GM18520 (cell line): ENCODE measurements around the gene ITPK1.

ENCODE experiments used
- ATAC-seq: cut with Tn5 transposase; IDR thresholded peaks from one replicate; pipeline ENCODE4 v1.9.1; 2021; ENCODE audit not compliant: unreplicated experiment

ITPK1 gene

DNA sequence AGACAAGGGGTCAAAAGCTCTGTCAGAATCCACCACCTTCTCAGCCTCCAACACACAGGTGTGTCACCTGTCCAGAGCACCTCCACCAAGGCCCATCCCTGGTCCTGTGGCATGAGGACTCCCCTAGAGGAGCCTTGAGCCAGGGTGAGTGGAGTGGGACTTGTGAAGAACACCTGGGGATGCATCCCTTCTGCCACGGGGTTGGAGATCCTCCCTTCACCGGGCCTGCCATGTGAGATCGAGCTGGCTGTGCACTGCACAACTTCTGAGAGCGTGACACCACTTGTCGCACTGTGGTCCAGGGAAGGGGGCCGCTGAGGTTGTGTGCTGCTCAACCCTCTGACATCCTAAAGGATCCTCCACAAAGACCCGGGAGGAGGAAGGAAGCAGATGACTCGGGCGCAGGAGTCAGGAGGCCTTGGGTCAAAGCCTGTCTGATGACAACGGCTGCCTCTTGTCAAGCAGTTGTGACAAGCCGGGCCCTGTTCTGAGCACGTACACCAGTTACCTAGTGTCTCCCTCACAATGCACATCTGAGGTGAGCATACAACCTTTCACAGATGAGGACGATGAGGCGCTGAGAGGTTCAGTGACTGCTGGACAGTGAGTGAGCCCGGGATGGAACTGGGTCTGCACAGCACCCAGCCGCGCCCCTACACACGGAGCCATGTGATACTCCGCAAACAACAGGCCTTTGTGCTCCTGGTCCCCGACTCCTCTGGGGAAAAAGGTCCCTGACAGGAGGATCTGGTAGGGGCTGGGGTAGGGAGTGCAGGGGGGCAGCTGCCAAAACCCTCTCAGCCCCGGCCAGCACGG is 157.1 kb downstream of the ITPK1 start:
- no peak for ATAC-seq

DNA sequence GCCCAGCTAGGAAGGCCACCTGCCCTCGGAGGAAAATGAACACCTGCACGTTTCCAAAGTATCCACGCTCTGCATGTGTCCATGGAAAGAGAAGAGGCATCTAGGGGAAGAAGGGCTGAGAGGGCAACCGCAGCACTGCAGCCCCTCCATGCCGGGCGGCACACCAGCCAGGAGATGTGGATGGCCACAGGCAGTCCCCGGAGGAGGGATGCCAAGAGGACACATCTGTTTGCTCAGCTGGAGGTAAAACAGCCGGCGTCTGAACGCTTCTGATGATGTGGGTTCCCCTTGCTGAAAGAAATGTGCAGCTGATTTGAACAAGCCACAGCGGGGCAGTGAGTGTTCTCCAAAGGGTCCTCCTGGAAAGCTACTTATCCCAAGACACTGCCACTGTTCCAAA is 158.8 kb downstream of the ITPK1 start:
- ATAC-seq: no peak

DNA sequence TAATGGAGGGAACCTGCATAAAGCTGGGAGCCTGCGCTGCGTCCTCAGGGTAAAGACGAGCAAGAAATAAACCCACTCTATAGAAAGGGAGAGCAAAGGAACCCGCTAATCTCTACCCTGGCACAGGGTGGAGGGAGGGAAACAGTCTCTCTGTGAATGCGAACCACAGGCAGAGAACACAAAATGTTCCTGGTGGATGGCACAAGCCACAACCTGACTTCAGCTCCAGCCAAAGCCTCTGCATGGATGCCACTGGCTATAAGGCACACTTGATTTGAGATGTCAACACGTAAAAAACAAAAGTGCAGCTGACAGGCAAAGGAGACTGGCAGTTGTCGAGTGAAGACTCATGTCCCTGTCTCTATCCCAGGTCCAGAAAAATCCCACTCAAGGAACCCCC is 160.3 kb downstream of the ITPK1 start:
- ATAC-seq: no peak

DNA sequence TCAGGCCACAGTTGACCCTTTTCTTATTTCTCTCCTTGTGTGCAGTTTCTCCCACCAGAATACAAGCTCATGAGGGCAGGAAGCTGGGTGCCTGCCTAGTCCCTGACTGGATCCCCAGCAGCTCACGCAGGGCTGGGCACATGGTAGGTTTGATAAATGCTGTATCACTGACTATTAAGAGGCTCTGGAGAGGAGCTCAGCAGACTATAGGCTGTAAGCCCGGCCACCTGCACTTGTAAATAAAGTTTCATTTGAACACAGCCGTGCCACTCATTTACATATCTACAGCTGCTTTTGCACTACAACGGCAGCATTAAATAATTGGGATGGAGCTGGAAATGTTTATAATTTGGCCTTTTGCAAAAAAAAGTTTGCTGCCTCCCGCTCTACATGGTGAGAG is 160.8 kb downstream of the ITPK1 start:
- no peak for ATAC-seq

DNA sequence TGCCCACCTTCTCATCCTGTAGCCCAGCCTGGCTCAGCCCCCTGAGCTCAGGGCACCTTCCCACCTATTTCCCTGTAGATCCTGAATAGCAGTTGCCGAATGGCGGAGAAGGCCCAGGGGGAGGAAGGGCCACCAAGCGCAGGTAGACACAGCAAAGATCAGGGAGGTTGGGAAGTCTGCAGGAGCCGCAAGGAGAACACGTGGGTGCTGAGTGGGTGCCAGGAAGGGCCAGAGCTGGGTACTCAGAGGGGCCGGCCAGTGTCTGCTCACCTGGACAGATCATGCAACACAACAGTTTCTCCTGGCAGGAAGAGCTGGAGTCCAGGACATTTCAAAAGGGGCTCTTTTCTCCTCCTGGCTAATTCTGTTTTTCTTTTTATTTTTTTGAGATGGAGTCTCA is 162.2 kb downstream of the ITPK1 start:
- ATAC-seq: no peak

DNA sequence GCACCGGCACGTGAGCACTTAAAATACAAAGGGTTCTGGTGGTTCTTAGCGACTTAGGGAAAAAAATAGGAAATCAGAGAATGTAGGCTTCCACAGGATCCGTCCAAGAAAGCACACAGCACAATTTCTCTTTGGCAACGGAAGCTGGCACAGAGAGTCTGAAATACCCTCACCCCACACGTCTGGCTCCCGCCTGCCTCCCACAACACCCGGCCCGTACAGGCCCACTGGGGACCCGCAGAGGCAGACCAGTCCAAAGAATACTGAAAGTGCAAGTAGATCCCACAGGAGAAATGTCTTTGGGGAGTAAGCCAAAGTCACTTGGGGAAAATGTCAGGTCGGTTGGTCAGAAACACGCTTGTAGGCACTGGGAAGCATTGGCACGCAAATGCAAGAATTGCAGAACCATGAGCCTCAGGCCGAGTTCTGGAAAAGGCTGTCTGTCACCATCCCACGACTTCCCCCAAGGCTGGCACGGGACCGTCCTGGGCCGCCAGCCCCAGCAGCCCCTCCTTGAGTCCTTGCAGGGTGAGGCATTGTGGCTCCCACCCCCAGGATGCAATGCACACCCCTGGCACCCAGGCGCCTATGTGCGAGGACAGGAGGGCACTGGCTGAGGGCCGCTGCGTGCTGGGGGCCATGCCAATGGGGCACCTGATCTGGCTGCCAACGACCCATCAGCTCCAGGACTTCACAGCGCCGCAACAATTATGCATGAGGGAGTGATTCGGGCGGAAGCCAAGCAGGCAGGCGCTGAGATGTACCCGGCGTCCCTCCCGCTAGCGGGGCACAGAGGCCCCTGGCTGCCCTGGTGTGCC is 163.0 kb downstream of the ITPK1 start:
- no peak for ATAC-seq

DNA sequence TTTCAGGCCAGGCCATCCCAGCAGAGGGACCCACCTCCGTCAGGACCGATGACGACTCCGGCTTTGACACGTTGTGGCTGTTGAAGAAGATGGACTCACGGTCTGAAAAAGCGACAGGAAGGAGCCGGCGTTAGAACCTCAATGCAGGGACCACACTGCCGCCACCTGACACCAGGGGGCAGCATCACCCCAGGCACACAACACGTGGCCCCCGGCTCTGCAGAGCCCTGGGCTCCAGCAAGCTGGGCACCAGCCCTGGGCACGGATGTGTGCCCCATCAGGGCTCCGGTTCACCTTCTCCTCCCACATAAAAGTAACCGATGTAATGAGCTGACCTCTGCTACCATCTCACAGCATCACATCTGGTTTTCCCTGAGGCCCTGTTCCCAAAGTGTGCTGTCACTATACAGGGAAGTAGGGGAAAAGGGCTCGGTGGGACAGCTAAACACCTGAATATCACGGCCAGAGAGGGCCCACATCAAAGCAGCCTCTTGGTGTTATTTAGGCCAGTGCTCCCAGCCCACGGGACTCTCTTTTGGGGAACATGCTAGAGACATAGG is 163.7 kb downstream of the ITPK1 start:
- ATAC-seq: no peak

DNA sequence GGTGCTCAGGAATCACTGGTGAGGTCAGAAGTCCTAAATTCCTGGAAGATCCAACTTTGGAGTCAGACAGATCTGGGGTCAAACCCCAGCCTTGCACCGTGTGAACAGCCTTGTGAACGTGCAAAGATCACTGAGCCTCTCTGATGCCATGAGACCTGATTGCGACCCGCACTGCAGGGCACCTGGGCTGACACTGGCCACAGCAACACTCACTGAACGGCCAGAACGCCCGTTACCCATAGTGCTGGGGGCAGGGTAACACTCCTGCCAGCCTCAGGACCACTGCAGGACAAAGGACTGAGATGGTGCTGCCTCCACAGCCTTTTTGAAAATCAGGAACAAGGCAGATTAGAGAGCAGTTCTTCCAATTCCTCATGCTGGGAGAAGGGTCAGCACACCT is 164.5 kb downstream of the ITPK1 start:
- no peak for ATAC-seq

DNA sequence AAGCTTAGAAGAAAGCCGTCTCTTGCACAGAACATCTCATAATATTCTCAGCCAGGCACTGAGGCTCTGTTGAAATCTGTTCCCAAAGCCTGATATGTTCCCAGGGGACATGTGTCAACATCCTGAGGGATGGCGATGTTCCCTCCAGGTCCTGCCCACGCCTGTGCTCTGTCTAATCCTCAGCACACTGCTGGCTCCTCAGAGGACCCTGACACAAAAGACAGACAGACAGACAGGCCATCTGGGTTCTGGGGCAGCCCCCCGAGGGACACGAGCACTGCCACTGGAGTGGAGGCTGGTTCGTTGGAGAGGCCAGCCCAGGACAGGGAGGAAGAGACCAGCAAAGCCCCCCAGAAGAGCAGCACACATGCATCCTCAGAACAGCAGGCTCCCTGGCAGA is 165.0 kb downstream of the ITPK1 start:
- no peak for ATAC-seq

DNA sequence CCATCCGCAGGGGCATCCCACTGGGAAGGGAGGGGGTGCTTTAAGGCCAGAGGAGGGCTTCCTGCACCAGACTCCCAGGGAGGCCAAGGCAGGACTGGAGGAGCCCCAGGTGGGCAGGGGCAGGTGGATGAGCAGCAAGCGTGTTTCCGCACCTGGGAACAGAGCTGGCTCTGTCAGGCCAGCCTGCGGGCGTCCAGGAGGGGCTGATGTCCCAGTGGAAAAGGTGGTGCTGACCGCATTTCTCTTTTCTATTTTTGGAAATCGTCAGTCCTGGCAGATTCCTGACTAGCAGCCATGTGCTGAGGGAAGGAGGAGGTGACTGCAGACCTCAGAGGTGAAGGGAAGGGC is 165.6 kb downstream of the ITPK1 start:
- ATAC-seq: no peak

DNA sequence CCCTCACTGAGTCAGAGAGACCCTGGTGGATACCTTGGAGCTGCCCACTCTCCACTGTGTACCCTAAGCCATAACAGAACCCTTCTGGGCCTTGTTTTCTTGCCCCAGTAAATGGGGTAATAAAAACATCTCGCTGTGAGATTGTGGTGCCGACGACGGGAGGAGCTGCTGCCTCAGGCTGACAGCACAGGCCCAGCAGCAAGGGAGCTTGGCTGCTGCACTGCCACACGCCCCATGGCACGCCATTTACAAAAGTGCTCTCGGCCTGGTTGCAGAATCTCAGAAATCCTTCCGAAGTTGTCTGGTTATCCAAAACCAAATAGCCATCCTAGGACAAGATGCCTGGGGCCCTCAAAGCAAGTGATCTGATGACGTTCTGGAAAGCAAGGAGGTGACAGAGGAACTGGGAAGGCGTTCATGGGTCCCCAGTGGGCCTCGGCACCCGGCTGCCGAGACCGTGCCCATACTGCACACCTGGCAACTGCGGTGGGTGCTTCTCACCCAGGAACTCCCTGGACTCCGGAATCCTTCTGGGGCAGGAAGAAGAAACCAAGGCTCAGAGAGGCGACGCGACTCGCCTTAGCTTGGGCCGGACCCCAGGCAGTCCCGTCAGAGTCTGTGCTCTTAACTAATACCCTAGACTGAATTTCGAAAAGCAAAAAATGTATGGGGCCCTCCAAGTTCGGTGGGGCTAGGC is 166.1 kb downstream of the ITPK1 start:
- ATAC-seq: no peak

DNA sequence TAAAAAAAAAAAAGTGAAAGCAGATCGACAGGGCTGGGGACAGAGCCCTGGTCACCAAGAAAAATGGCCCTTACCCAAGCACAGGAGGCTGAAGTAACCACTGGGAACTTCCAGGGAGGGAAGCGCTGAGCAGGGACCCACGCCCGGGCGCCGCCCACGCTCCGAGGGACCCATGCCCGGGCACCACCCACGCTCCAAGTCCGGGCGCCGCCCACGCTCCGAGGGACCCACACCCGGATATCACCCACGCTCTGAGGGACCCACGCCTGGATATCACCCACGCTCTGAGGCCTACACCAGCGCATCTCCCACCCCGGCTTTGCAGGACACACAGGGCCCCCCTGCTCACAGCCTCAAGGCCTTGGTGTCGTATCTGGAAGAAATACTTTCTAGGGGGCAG is 167.1 kb downstream of the ITPK1 start:
- no peak for ATAC-seq

DNA sequence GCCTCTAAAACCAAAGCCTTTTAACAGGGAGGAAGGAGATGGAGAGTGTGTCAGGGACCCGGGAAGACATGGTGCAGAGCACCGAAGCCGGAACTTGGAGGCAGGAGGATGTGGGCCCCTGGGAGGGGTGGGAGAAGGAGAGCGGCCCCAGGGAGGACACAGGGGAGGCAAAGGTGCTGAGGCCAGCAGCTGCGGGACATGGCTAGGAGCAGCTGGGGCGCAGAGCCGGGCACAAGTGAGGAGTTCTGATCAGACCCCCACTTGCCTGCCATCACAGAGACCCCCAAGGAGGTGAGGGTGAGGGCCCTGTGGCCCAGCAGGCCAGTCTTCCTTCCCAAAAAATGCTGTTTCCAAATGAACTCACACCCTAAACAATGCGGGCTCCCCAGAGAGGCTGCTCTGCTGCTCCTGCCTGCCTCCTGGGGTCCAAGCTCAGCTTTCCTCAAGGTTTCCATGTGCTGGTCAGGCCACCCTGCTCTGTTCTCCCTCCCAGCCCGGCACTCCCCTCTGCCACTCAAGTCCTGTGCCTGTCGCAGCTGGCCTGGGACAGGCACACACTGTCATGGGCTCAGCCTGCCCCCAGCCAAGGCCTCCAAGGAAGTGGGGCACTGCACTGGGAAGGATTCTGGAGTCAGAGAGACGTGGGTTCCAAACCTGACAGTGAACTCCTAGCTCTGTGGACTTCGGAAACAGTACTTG is 168.7 kb downstream of the ITPK1 start:
- ATAC-seq: no peak

DNA sequence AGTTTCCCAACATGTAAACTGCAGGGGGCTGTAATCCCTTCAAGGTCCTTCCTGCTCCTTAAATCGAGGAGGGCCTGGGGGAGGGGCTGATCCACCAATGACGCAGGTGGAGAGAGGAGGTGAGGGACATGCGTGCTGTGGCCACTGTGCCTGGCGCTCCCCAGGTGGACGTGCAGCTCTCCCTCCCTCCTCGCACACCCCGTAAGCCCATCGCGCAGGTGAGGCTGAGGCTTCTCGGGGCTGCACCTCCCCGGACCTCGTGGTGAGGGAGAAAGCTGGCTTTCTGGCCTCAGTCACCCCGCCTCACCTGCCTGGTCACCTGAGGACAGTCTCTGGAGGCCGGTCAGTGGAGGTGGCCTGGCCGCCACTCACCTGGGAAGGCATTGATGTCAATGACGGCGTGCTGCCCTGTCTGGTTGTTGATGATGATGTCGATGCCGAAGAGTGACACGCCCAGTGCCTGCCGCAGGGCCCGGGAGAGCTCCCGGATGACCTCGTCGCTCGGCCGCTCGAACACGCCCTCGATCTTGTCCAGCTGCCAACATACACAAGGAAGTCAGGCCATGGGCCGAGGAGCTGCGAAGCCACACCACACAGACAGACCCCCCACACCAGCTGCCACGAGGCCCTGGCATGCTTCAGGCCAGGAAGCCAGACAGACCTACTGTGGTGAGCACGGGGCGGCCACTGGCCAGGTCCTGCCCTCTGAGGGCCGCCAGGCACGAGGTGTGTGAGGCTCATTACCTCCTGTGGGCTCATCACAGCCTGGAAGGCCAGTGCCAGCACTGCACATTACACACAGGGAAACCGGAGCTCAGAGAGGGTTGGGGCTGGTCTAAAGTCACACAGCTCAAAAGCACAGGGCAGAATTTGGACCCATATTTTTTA is 169.5 kb downstream of the ITPK1 start:
- ATAC-seq: no peak

DNA sequence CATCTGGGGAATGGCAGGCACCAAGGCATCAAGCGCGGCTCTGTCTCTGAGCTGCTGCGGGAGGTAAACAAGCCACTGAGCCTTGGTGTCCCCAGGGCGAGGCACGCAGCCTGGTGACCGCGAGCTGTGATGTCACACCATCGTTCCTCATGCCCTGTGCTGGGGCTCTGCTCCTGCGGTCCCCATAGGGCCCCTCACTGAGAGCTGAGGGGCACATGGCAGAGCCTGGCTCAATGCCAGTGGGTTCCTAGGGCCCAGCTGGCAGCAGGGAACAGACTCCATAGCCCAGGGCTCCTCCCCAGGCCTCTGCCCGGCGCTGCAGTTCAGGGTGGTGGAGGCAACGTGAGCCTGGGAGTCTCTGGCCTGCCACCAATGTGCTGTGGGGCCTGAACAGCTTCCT is 170.2 kb downstream of the ITPK1 start:
- ATAC-seq: no peak

DNA sequence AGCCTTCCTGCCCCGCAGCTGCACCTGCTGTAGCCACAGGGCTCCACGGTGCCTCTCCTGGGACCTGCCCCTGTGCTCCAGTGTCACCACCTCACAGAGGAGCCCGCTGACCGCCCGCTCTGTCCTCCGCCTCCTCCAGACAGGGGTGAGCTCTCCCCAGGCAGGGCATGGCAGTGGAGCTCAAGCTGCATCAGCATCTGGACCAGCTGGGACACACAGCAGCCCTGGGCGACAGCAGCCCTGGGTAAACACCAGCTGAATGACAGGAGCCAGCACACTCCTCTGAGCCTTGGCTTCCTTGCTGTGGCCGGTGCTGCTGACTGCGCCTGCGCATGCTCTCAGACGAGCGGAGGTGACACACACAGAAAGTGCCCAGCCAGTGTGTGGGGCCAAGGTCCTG is 170.7 kb downstream of the ITPK1 start:
- ATAC-seq: no peak

DNA sequence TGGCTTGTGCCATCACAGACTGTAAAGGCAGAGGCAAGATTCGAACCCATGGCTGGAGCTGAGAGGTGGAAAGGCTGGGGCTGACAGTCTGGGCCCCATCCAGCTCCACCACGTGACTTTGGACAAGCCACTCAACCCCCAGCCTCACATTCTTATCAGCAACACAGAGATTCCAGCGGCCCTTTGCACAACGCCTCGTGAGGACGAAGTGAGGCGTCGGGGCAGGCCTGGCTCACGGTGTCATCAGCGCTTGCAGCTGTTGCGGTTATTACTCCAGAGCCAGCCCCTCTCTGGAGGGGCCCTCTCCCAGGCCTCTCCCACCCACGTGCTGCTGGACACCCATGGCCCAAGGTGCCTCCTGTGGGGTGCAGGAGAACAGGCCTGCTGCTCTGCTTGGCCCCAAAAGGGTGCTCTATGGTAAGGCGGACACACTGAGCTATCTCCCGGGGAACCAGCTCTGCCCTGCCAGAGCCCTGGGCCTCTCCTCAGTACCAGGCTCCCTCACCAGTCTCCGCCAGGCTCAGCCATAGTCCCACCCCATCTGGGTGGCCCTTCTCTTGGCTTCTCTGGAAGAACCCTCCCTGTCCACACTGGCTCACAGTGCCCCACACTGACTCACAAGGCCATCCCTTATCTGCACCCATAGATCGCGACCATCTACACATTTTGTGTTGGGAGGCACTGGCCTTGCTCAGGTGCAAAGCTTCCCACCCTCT is 171.7 kb downstream of the ITPK1 start:
- no peak for ATAC-seq

DNA sequence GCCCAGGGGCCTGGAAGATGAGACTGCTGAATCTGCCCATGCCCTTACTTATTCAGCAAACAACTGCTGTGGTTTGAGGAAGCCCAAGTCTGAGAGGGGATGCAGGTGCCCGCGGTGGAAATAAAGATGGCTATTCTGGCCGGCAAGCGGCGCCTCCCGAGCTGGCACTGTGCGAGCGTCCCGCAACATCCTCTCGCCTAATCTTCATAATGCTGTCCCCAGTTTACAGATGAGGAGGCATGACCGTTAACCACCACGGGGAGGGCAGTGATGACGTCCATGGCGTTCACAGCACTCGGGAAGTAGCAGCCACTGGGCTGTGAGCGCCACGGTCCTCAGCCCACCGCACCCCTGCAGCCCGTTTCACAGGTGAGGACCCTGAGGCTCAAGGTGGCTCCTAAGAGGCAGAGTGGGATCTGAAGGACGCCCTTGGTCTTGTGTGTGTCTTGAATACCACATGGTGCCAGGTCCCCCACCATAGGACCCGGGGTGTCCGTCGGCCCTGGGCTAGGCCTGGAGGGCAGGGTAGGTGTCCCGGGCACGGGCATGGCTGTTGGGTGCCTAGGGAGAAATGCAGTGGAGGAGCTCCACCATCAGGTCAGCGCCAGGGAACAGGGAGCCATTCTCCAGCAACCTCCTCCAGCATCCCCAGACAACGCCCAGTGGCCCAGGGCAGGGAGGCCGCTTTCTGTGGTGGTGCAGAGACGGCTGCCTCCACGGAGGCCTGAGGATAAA is 172.6 kb downstream of the ITPK1 start:
- no peak for ATAC-seq

DNA sequence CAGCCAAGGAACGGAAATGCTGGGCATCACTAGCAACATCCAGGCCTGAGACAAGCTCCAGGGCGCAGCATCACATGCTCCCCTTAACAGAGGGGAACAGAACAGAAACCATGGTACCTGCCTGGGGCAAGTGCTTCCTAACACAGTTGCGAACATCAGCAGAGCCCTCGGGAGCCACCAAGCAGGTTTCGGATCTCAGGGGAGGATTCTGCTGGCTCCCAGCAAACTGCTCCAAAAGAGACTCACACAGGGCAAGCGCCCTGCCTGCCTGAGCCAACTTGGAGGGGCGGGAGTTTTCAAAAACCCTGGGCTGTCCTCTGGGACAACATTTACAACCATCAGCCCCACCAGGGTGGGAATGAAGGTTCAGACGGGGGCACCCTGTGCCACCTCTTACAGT is 173.1 kb downstream of the ITPK1 start:
- ATAC-seq: no peak
